HEK293T (cell line): ENCODE data around the gene RSAD2.

Experiments
- FOXA1 ChIP-seq: fragments of 450-650 bp; IDR thresholded peaks from 2 replicates; pipeline ENCODE4 v1.6.1; 2016; ENCODE audit warnings: mild to moderate bottlenecking
- SUZ12 ChIP-seq: fragments of 450-650 bp; IDR thresholded peaks from 2 replicates; pipeline ENCODE4 v1.6.1; 2016; ENCODE audit warnings: mild to moderate bottlenecking
- TARDBP ChIP-seq: fragments of 450-650 bp; IDR thresholded peaks from 2 replicates; pipeline ENCODE4 v1.6.1; 2016
- ZNF384 ChIP-seq: fragments of 450-650 bp; IDR thresholded peaks from 2 replicates; pipeline ENCODE4 v1.6.1; 2016

GRCh38 chr2:6846967-6847681 lies 30.5 kb upstream of the RSAD2 start:
- TF ChIP-seq SUZ12 (no peak), FOXA1 (no peak), ZNF384 (no peak), TARDBP (no peak)
